ENCODE data around the gene ALX3.
A peak's percentile ranks its signal among the peaks of the same experiment; 100 is the strongest.
"Not testable (repeated sequence)": the region's sequence is repeated elsewhere in the genome, so short reads cannot be mapped to it uniquely, and the experiment has no call there.

Gene ALX3

DNA sequence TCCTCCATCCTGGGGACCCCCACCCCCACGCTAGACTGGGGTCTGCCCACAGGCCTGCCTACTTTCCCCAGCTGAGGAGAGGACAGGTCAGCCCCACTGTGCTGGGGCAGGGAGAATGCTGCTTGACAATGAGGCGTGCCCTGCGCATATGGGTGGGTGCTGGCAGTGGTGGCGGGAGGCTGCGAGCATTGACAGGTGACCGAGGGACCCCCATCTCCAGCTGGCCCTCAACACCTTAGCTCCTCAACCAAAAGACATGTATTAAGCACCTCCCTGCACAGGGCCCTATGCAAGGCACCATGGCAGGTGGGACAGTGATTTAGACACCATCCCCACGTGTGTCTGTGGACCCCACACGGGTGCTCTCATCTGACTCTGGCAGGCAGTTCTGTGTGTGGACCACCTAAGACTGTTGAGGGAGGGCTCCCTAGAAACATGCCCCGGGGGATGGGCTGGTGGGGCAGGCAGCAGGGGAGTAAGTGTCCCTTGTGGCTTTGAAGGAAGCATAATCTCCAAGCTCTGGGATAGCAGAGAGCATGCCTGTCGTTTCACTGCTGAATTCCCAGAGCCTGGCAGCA is 18.4 kb upstream of the ALX3 start:
- DNase-seq = no peak

DNA sequence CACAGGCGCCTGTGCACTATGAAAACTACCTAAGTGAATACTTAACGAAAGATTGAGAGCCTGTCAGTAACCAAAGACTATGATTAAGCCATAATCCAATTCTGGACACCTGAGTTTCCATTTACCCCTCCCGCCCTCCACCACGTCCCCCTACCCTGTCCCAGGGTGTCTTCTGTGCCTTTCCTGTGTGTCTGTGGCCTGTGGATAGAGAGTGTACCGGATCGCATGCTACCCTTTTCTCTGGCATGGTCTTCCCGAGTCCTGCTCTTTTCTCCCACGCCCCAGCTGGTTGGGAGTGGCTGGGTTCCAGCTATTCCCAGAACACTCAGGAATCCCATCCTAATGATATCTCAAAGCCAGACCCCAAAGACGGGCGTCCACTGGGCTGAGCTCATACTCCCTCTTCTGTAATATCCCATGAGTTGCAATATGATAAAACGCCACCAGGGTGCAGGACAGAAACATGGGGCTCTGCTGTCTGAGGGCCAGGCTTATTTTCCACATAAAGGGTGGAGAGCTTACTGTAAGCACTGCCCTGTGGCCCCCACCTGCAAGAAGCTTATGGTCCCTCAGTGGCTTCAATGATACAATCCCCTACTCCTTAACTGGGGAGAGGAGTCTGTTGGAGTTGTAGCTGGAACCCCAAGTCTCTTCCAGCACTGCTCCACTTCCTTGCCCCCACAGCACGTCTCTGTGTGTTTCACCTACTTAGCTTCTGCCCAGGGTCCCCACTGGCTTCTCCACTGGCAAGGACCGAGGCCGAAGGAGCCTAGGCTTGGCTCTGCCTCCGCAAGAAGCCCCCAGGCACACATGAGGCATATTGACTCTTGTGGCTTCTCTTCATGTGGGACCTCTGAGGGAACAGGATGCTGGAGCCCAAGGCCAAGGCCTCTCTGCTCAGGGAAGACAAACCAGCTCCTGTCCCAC is 17.6 kb upstream of the ALX3 start:
- DNase-seq = peak; percentile 5

DNA sequence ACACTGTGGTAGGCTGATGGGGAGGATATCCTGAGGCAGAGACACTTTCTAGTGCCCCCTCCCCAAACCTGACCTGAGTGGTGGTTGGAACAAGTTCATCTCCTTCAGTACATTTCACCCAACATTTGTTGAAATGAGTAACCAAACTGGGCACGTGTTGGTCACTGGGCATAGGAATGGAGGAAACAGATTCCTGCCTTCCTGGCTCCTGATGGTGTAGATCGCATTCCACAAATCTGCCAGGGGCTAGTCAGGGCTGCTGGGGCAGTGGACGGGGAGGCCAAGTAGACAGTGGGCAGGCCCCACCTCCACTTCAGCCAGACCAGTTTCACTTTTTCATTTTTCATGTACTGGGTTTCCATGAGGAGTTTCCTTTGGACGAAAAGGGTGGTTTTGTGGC is 16.5 kb upstream of the ALX3 start:
- DNase-seq = no peak

DNA sequence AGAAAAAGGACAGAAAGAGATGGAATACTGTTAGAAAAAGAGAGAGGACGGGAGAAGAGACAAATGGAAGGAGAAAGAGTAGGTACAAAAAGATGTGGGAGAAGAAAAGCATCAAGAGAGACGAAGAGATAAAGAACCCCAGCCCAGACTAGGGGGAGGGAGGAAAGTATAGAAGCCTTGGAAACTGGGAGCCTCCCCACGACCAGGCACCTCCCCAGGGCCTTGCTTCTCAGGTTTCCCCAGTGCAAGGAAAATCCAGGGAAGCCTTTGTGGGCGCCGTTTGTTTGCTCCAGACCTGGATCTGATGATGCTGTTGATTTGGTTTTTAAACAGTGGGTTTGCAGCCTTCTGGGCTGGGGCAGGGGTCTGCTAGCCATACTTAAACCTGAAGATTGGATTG is 15.2 kb upstream of the ALX3 start:
- no peak for DNase-seq

DNA sequence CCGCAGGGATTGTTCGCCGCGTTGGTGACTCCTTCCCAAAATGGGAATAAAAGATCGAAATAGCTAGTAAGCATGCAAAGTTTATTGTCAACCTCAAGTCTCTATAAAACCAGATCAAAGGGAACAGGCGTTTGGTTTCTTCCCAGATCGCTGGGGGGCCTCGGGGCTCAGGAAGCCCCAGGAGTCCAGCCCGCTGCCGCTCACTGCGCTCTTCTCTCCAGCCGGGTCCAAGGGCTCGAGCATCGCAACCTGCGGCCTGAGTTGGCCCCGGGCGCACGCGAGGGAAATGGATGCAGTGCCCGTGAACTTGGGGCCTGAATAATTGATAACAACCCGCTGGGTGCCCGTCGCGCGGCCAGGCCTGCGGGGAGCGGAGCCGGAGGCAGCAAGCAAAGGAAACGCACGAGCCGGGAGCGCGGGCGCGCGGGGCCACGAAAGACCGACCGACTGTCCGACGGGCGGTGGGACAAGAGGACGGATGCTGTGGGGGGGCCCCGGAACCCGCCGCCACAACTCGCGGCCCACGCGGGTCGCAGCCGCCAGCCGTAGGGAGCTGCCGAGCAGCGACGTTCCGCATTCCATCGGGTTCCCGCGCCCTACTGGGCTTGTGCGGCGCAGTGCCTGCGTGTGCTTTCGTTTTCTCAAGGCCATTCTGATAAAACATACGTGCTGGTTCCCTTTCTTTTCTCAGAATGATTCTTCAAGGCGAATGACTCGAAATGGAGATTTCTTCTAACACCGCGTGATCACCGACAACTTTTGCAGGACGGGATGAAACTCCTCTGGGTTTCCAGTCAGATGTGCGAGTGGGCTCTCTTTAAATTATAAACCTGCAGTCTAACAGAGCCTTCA is 14.0 kb upstream of the ALX3 start:
- no peak for DNase-seq

DNA sequence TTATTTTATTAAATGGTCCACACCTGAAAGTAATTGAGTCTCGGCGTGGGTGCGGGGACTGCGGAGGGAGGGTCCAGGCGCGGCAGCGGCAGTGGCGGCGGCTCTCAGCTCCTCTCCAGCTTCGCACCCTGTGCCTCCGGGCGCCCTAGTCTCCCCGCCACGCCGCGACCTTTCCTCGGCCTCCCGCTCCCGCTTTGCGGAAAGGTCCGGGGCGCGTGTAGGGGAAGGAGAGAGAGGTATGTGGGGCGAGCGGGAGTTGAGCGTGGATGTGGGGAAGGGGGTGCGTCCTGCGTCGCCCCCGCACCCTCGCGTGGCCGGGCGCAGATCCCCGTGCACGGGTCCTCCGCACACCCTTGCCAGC is 13.4 kb upstream of the ALX3 start:
- DNase-seq = no peak

DNA sequence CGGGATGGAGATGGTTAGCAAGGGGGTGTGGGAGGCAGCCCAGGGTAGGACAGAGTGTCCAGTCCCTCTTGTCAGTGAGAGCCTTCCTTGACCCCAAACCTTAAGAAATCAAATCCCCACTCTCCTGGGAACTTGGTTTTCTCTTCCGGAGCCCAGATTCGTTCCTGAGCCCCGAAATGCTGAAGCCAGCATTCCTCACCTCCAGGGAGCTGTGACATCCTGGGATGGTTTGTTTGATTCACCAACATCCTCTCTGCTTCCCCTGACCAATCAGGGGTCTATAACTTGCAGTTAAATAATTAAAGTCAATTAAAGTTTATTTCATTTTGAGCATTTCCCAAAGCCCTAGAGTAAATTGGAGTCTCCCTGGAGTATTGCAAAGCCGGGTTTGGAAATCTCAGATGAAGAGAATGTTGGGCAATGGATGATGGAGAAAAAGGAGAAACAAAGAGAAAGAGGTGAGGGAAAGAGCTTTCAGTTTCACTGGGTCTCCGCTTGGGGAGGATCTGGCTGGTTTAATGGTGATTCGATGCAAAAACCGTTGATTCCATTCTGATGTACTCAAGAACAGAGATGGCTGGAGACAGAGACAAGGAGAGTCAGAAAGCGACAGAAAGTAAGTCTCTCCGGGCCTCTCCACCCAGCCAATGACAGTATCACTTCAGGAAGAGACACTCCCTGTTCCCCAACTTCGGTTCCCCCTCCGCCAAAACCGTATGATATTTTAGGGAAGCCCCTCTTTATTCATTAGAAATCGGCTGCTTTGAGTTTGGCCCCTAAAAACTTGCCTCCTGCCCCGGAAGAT is 12.8 kb upstream of the ALX3 start:
- DNase-seq = no peak

DNA sequence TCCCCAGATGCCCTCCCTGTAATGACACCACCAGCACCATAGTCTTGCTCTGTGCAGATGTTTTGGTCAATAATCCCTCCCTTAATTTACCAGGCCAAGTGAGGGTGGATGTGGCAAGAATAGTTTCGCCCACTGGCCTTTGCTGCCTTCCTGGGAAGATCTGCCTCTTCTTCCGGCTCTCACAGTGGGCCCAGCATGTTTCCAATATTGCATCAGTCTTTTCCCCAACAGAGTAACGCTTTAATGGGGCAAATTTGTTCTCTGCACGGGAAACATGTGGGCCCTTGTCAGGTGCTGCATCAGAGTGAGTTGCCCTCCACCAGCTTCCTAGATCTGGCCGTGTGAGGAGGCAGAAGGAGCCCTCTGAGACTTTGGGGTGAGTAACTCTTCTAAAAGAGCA is 12.0 kb upstream of the ALX3 start:
- no peak for DNase-seq

DNA sequence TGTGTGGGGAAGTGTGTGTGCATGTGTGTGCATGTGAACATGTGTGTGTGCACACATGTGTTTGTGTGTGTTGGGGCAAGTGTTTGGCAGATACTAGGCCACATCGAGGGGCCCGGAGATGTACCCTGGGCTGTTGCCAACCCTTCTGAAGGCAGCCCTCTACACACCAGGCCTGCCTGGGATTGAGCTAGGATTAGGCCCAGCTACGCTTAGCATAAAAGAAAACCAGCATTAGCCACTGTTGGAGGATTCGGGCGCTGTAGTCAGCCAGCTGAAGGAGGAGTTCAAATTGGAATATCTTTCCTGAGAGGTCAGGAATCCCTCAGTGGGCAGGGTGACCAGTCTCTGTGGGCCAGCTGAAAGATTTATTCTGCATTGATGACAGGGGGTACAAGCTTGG is 10.6 kb upstream of the ALX3 start:
- DNase-seq = no peak

DNA sequence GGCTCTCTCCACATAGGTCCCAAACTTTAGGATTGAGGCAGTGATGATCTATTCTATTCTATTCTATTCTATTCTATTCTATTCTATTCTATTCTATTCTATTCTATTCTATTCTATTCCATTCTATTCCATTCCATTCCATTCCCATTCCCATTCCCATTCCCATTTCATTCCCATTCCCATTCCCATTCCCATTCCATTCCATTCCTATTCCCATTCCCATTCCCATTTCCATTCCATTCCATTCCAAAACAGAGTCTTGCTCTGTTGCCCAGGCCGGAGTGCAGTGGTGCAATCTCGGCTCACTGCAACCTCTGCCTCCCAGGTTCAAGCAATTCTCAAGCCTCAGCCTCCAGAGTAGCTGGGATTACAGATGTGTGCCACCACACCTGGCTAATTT is 9.5 kb upstream of the ALX3 start:
- not testable (repeated sequence) for DNase-seq

DNA sequence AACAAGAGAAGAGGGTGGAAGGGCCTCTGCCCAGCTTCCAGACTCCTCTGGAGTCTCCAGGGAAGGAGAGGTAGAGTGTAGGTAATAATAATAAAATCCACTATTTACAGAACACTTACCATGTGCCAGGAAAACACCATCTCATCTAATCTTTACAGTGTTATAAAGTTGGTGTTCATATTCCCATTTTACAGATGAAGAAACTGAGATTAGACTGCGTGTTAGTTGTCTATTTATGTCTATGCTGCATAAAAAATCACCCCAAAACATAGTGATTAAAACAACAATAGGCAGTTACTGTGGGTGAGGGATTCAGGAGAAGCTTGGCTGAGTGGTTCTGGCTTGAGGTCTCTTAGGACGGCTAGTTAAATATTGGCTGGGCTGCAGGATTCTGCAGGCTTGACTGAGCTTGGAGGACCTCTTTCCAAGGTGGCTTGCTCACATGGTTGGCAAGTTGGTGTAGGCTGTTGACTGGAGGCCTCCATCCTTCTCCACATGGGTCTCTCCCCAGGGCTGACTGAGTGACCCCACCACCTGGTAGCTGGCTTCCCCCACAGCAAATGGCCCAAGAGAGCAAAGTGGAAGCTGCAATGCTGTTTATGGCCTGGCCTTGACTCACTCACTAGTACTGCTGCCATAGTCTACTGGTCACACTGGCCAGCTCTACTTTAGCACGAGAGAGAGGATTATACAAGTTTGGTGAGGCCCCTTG is 6.5 kb upstream of the ALX3 start:
- no peak for DNase-seq

DNA sequence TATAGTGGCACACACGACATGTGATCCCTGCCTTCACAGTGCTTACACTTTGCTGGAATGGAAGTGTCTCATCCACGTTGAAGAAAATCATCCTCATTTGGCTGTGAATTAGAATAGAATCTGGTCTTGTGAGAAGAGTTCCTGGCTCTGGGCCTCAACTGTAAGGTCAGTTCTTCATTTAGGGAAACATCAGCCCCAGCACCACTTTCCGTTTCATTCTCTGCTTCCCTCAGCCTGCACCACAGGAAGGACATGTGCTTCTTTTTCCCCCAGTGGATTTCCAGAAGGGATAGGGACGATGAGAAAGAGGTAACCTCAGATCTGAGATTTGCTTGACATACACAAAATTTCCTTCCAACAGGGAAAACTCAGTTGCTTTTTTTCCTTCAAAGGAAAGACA is 3.7 kb upstream of the ALX3 start:
- DNase-seq = no peak

DNA sequence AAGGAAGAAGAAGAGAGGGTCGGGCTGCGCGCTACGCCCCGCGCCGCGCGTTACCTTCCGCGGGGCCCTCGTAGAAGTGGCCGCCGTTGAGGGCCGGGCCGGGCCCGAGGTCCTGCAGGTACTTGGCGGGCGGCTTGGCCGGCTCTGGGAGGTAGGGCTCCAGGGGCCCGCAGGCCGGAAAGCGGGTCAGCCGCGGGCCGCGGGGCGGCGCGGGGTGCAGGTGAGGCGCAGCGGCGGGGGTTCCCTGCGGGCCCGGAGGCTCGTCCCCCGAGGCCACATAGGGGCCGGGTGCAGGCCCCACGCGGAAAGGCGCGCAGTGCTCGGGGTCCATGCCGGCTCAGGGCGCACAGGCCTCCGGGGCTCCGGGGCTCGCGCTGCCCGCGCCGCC is 196 bp downstream of the ALX3 start:
- no peak for DNase-seq

DNA sequence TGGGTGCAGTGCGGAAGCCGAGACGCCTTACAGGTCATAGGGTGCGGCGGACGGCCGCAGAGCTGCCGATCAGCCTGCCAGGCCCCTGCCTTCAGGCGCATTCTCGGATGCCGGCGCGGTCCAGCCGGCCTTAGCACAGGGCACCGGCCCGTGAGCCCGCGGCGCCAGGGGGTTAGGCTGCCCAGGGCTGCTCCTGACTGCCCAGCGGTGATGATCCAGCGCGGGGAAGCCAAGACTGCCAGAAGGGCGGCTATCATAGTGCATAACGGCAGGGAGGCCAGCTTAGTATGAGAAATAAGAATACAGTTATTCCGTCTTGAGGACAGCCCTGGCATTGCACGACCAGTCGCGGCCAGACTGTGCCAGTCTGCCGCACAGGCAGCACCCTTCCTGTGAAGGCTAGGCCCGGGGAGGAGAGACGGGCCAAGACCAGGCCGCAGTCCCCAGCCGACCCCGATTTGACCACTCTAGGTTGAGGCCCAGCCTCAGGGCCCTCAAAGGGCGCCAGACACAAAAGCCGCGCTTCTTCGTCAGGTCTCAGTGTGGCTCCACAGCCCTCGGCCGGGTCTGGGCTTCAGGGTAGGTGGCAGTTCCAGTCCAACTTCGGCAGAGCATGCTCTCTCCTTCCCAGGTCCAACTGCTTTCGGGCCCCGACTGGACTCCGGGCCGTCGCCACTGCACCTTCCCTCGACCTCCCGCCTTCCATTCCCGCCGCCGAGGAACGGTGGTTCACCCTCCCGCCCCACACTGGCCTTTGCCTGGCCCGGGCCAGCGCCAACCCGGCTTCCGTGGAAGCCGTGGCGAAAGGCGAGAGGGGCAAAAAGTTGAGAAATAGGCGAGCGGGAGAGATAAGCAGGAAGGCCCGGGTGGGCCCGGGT is 829 bp downstream of the ALX3 start:
- DNase-seq = no peak

DNA sequence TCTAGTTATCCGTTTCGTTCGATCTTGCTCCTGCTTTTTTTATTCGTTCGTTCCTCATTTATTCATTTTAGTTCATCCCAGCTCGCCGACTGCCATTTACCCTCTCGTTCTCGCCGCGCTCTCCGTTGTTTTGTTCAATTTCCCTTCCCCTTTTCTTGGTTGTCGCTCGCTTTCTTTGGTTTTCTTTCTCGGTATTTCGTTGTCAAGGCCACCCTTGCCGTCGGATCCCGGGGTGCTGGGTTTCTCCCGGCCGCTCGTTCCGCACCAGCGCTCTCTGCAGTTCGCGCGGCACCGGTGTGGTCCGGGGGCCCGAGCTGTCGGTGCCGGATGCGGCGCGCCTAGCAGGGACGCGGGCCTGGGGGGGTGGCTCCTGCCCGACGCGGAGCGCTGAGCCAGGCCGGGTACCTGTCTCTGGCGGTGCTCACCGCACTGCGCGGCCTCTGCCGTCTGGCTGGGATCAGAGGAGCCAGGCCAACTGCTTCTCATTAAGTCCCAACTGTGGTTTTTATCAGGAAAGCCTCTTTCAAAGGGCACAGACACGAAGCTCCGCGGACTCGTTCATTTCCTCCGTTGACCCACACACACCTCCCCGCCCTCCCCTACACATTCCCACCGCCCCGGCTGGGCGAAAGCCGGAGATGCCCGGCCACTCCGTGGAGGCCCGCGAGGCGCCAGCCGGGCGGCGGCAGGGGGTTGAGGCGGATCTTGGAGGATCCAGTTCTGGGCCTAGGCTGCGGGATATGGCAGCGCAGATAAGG is 1.6 kb downstream of the ALX3 start:
- DNase-seq = no peak

DNA sequence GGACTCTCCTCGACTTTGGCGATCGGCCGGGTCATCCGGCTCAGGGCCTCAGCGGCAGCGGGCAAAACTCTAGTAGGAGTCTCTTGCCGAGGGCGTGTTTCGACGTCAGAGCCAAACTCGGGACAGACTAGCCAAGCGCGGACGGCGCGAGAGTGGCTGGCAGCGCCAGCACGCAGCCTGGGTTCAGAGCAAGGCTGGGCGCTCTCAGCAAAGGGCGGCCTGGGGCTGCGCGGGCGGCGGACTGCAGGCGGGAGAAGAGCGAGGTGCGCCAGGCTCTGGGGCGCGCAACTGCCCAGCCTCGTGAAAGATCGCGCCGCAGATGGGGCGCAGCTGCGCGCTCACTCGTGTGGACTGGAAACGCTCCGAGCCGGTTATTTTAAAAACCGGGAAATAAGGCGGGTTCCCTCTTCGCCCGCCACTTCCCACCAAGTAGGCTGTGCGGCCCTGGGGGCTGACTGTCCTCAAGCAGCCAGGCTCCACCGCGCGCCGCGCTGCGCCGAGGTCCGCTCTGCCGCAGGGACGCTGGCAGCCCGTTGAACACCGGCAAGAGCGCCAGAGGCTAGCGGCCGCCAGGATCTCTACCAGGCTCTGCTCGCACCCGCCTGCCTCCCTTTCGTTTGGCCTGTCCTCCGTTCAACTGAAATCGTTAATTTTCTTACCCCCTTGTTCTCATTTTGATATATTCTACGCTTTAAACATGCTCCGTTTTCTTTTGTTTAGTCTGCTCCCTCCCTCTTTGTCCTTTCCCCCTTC is 2.4 kb downstream of the ALX3 start:
- DNase-seq = no peak

DNA sequence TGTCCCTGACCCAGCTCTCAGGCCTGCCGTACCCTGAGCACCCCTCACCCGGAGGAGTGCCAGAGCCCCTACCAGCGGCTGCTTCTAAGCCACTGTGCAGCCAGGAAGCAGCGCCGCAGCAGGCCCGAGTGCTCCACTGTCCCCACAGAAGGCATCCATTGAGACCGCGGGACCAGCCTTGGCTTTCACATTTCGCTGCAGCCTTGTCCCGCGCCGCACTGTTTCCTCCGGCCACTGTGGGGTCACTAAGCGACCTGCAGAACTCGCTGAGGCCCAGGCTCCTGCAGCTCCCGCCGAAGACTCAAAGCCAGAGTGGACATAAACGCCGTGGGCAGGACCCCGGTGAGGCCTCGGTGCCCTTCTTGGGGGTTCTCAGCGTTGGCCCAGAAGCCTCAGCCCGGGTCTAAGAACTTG is 3.0 kb downstream of the ALX3 start:
- no peak for DNase-seq

DNA sequence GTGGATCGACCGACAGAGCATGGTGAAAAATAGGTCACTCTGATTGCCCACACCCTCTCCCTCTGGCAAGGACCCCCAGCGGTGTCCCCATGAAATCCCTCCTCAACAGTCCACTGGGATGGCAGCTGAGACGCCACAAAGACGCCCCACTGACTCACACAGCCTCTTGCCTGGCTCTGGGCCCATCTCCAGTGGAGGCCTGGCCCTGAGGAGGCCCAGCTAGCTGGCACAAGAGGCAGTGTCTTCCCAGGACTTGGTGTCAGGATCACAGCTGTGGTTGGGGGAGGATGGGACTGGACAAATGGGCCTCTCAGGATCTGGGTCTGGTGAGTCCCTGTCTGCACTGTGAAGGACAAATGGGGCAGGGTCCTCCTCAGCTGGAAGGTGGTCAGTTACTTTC is 4.6 kb downstream of the ALX3 start:
- no peak for DNase-seq

DNA sequence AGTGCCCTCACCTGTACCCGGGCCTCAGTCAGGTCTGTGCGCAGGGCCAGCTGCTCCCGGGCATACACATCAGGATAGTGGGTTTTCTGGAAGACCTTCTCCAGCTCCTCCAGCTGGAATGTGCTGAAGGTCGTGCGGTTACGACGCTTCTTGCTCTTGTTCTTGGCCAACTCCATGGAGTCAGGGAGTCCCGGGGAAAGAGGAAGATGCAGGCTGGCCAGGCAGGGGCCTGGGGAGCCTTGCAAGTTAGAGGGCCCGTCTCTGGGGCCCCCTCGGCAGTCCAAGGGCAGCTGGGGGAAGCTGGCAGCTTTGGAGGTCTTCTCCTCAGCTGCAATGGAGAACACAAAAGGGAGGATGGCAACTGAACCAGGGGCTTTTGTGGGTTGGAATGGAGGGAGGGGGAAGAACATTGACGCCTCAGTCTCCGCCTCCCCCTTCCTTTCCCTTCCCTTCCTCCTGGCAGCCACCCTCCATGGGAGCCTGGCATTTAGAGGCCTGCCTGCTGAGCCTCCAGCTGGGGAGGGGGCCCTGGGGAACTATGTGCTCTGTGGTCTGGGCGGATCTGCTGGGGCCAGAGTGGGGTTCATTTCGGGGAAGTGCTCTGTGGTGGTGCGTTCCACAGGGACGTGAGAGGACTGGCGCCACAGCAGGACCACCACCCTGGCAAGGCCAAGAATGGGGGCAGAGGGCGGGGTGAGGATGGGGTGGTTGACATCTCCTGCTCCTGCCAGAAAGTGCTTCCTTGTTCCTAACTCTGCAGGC is 5.7 kb downstream of the ALX3 start:
- no peak for DNase-seq

All from effector CD8-positive, alpha-beta T cell (primary cell).